ENCODE data around the gene AVPI1. TPM values are rescaled to one million over a fixed set of nuclear protein-coding genes. Genes with fewer than 3 reads are reported as not detected.
A peak's percentile ranks its signal among the peaks of the same experiment; 100 is the strongest.

AVPI1 gene
- total and polyA plus RNA-seq, 12 donors, result 13.1 to 158 (median 25.0) TPM

GRCh38 chr10:97733256-97733655 lies 46.2 kb upstream of the AVPI1 start:
- H3K9me3 ChIP-seq (replicated peaks in 1 of 3), result no peaks in the 10 kb centered on the region
- H3K36me3 ChIP-seq (replicated peaks in 1 of 2), result no peaks in the 10 kb centered on the region
- TF ChIP-seq, protein P1, sequence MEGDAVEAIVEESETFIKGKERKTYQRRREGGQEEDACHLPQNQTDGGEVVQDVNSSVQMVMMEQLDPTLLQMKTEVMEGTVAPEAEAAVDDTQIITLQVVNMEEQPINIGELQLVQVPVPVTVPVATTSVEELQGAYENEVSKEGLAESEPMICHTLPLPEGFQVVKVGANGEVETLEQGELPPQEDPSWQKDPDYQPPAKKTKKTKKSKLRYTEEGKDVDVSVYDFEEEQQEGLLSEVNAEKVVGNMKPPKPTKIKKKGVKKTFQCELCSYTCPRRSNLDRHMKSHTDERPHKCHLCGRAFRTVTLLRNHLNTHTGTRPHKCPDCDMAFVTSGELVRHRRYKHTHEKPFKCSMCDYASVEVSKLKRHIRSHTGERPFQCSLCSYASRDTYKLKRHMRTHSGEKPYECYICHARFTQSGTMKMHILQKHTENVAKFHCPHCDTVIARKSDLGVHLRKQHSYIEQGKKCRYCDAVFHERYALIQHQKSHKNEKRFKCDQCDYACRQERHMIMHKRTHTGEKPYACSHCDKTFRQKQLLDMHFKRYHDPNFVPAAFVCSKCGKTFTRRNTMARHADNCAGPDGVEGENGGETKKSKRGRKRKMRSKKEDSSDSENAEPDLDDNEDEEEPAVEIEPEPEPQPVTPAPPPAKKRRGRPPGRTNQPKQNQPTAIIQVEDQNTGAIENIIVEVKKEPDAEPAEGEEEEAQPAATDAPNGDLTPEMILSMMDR (IDR thresholded peaks at IDR 0.05), result no peak
- TF ChIP-seq POLR2A (IDR thresholded peaks at IDR 0.05), result no peak
- intact Hi-C loops (cut with DNase I), result loop anchor here (5.0 to 10.0 kb wide), 2 partner anchors 36 to 158 kb away; partner anchors contain the start of gene ANKRD2 (in 1 of the 2)
- H3K4me3 ChIP-seq, result no peak overlapping the region
- H3K4me1 ChIP-seq (replicated peaks in 1 of 2), result peaks cover 6 to 8% of the 10 kb centered on the region in 2 donors
- no peaks in the 10 kb centered on the region for H3K27me3 ChIP-seq
- no peak for DNase-seq
- H3K27ac ChIP-seq, result no peak overlapping the region
- 69 to 84% (median 76%) methylated on average over 5 of the region's 5 CpGs for WGBS, 4 donors

DNA sequence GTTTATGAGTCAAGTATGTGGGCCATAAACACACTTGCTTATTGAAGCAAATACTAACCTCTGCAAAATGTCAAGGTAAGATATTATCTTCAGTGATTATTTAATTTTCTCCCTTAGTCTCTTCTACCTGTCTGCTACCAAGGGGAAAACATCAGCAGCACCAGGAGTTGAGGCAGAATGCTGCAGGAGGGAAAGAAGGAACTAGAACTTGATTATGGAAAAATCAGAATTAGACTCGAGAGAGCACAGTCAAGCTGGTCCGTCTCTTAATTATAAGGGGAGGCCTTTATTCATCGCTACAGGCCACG lies 45.0 kb upstream of the AVPI1 start:
- DNase-seq, result no peak
- WGBS, 4 donors, result 53 to 65% (median 62%) methylated on average over 4 of the region's 4 CpGs
- H3K4me3 ChIP-seq, result no peak overlapping the region
- intact Hi-C loops (cut with DNase I), result loop anchor here (5.0 to 10.0 kb wide), 2 partner anchors 35 to 157 kb away; partner anchors contain the start of gene ANKRD2 (in 1 of the 2)
- H3K36me3 ChIP-seq (replicated peaks in 1 of 2), result no peaks in the 10 kb centered on the region
- H3K4me1 ChIP-seq (replicated peaks in 1 of 2), result no peaks in the 10 kb centered on the region
- H3K27ac ChIP-seq, result no peak overlapping the region
- H3K9me3 ChIP-seq (replicated peaks in 1 of 3), result no peaks in the 10 kb centered on the region
- no peak for TF ChIP-seq POLR2A (IDR thresholded peaks at IDR 0.05)
- TF ChIP-seq, protein P1 (IDR thresholded peaks at IDR 0.05), result no peak
- H3K27me3 ChIP-seq, result no peaks in the 10 kb centered on the region

DNA sequence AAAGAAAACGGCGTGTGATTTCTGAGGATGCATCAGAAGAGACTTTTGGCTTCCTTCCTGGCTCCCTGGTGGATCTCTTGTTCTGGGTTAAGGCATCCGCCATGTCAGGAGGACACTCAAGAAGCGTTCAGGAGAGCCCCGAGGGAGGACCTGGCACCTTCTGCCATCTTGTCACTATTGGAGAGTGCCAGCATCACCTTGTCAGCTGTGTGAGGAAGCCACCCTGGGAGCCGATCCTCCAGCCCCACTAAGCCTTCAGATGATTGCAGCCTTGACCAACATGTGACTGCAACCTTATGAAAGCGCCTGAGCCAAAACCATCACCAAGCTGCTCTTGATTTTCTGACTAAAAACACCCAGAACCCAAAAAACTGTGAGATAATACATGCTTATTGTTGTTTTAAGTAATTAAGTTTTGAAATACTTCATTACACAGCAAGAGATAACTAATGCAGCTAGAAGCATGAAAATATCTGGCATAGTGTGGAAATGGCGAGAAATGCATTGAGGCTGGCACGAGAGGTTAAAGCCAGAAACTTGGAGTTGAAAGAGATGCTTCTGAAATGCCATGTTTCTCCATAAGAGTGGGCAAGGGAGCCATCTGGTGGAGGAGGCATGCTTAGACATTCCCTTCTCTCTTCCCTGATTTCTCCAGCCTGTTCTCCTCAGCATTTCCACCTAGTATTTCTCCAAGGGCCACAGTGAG lies 44.5 kb upstream of the AVPI1 start:
- Histone ChIP-seq H3K27ac (no peak overlapping the region), H3K4me3 (no peak overlapping the region), H3K27me3 (no peaks in the 10 kb centered on the region), H3K36me3 (replicated peaks in 1 of 2) (no peaks in the 10 kb centered on the region), H3K4me1 (replicated peaks in 1 of 2) (no peaks in the 10 kb centered on the region), H3K9me3 (replicated peaks in 1 of 3) (no peaks in the 10 kb centered on the region)
- intact Hi-C loops (cut with DNase I), result loop anchor here (5.0 to 10.0 kb wide), 2 partner anchors 34 to 157 kb away; partner anchors contain the start of gene ANKRD2 (in 1 of the 2)
- peak; percentile 68 to 90 (median 72) for DNase-seq
- 54 to 60% (median 56%) methylated on average over 8 to 9 of the region's 9 CpGs for WGBS, 4 donors
- no peak for TF ChIP-seq POLR2A (IDR thresholded peaks at IDR 0.05)
- TF ChIP-seq, protein P1 (IDR thresholded peaks at IDR 0.05), result peak; percentile 65 to 95 (median 92)

DNA sequence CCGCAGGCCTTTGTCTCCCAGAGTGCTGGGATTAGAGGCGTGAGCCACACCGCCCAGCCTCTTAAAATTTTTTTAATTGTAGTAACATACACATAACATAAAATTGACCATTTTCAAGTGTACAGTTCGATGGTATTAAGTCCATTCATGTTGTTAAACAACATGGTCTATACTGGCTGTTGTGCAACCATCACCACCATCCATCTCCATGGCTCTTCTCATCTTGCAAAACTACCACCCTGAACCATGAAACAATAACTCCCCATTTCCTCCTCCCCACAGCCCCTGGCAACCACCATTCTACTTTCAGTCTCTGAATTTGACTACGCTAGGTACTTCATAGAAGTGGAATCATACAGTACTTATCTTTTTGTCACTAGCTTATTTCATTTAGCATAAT lies 42.0 kb upstream of the AVPI1 start:
- H3K4me3 ChIP-seq, result no peak overlapping the region
- no peaks in the 10 kb centered on the region for H3K36me3 ChIP-seq (replicated peaks in 1 of 2)
- WGBS, 4 donors, result 82 to 91% (median 88%) methylated on average over 5 of the region's 5 CpGs
- intact Hi-C loops (cut with DNase I), result no loop called here
- H3K27me3 ChIP-seq, result no peaks in the 10 kb centered on the region
- no peak overlapping the region for H3K27ac ChIP-seq
- H3K9me3 ChIP-seq (replicated peaks in 1 of 3), result no peaks in the 10 kb centered on the region
- no peak for DNase-seq
- H3K4me1 ChIP-seq (replicated peaks in 1 of 2), result no peaks in the 10 kb centered on the region
- TF ChIP-seq, protein P1 (IDR thresholded peaks at IDR 0.05), result no peak
- no peak for TF ChIP-seq POLR2A (IDR thresholded peaks at IDR 0.05)
